ENCODE data around the gene FAM43A.
A peak's percentile ranks its signal among the peaks of the same experiment; 100 is the strongest.

FAM43A gene

GRCh38 chr3:194685718-194686413, at the start of gene FAM43A:
FAM43A (plus strand) TSS chr3:194685883; CDS start chr3:194686827, 944 bp downstream.
- peak within 1 kb of the TSS; percentile 83 for H3K4me3 ChIP-seq (ENCODE audit: low read depth, low read length)
- peak; percentile 96 for DNase-seq (ENCODE audit: low read depth)
- peak; percentile 52 for TF ChIP-seq MYC (IDR thresholded peaks at IDR 0.05; ENCODE audit: low read depth, low read length)
- no peak for TF ChIP-seq MAX (IDR thresholded peaks at IDR 0.05; ENCODE audit: low read depth, low read length)
- TF ChIP-seq POLR2A (IDR thresholded peaks at IDR 0.05; ENCODE audit: extremely low read depth, insufficient read length): peak; percentile 99
- TF ChIP-seq CTCF (IDR thresholded peaks at IDR 0.05; ENCODE audit: low read depth, low read length): peak; percentile 7

GRCh38 chr3:194637066-194637465, 48.6 kb upstream of the FAM43A start:
- no peak for DNase-seq (ENCODE audit: low read depth)
- H3K4me3 ChIP-seq (ENCODE audit: low read depth, low read length): no peak overlapping the region
- TF ChIP-seq CTCF (IDR thresholded peaks at IDR 0.05; ENCODE audit: low read depth, low read length) (no peak), MAX (IDR thresholded peaks at IDR 0.05; ENCODE audit: low read depth, low read length) (no peak), MYC (IDR thresholded peaks at IDR 0.05; ENCODE audit: low read depth, low read length) (no peak), POLR2A (IDR thresholded peaks at IDR 0.05; ENCODE audit: extremely low read depth, insufficient read length) (no peak)

GRCh38 chr3:194637541-194638400, 47.9 kb upstream of the FAM43A start:
- DNase-seq (ENCODE audit: low read depth): no peak
- no peak overlapping the region for H3K4me3 ChIP-seq (ENCODE audit: low read depth, low read length)
- TF ChIP-seq CTCF (IDR thresholded peaks at IDR 0.05; ENCODE audit: low read depth, low read length): no peak
- no peak for TF ChIP-seq MYC (IDR thresholded peaks at IDR 0.05; ENCODE audit: low read depth, low read length)
- TF ChIP-seq MAX (IDR thresholded peaks at IDR 0.05; ENCODE audit: low read depth, low read length): no peak
- TF ChIP-seq POLR2A (IDR thresholded peaks at IDR 0.05; ENCODE audit: extremely low read depth, insufficient read length): no peak

- H3K4me3 ChIP-seq (ENCODE audit: low read depth, low read length): no peak overlapping the region
- no peak for TF ChIP-seq CTCF (IDR thresholded peaks at IDR 0.05; ENCODE audit: low read depth, low read length)
- no peak for TF ChIP-seq MAX (IDR thresholded peaks at IDR 0.05; ENCODE audit: low read depth, low read length)
- no peak for TF ChIP-seq POLR2A (IDR thresholded peaks at IDR 0.05; ENCODE audit: extremely low read depth, insufficient read length)
- TF ChIP-seq MYC (IDR thresholded peaks at IDR 0.05; ENCODE audit: low read depth, low read length): no peak
- DNase-seq (ENCODE audit: low read depth): no peak
These were observed 46.6 kb upstream of the FAM43A start for GRCh38 chr3:194638991-194639605.

GRCh38 chr3:194640829-194641228, 44.9 kb upstream of the FAM43A start:
- no peak overlapping the region for H3K4me3 ChIP-seq (ENCODE audit: low read depth, low read length)
- peak; percentile 55 for DNase-seq (ENCODE audit: low read depth)
- TF ChIP-seq MAX (IDR thresholded peaks at IDR 0.05; ENCODE audit: low read depth, low read length): no peak
- peak; percentile 52 for TF ChIP-seq CTCF (IDR thresholded peaks at IDR 0.05; ENCODE audit: low read depth, low read length)
